Measurements from ENCODE around the gene PLCB2.

PLCB2 gene

DNA sequence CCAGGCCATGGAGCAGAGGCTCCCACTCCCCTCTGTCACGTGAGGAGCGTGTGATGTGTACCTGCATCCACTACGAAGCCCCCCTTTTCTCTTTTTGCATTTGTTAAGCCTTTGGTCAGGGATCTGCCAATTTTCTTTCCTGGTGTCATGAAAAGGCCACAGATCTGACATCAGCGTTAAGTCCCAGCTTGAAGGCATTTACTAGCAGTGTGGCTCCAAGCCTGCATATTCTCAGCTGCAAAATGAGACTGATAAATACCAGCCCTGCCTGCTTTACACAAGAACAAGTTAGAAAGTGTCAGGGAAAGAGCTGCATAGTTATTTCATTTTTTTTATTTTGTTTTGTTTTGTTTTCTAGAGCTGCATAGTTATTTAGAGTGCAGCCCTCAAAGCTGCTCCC is 22.6 kb downstream of the PLCB2 start:
- DNase-seq (ENCODE audit: low read depth in 3 of 3), result no peak

DNA sequence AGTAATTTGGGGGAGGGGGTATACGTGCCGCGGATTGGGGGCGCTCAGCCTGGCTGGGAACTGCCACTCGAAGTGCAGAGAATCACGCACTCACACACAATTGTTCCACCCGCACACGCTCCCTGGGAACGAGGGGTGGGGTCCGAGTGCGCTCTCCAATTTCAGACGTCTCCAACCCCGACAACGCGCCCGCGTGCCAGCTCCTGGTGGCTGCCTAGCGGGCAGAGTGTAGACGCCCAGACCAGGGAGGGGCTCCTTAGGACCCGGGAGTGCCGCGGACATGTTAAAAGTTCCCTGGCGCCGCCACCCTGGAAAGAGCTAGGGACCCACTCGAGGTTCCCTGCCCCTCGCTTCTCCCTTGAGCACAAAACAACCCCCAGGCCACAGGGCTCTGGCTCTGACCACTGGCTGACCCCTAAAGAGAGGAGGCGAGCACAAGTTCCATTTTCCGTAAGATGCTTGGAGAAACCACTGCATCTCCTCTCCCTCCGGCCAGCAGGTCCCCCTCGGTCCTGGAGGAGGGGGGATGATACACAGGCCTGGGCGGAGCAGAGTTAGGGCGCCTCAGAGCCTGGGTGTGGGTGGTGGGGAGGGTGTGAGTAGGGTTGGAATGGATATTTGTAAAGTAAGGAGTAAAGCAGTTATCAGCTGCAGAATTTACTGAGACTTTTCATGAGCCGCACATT is 24.0 kb downstream of the PLCB2 start:
- DNase-seq (ENCODE audit: low read depth in 3 of 3), result no peak

DNA sequence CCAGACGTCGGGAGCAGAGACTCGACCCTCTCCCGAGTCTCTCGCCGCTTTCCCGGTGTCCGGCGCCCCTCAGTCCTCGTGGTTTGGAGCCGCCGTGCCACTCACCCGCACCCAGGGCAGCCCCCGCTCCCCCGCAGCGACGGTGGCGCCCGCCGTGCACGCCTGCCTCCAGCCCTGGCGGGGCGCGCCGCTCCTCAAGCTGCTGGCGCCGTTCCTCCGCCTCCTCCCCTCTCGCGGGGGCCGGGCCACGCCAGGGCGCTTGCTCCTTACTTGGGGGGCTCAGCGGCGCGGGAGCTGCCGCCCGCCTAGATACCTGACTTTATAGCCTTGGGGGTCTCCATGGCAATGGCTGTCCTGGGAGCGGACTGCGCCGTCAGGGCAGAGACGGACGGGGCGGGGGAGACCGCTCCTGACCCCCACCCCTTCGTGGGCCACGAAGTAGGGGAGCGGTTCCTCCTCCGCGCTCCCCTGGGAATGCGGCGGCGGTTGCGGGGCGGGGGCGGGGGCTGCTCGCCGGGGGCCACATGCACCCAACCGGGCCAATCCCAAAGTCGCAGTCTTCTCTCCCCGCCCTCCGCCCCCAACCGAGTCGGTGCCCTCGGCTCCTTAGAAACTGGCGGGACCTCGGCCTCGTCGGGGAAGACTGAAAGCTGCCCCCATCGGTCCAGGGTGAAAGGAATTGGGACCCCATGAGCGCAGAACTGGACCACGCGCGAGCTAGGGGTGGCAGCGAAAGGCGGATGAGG is 24.7 kb downstream of the PLCB2 start, which contains the start of gene ANKRD63:
Gene ANKRD63 (minus strand): TSS at position 196 of the 746 bp plus-strand sequence. CDS start 478 bp downstream, outside the sequence.
- DNase-seq (ENCODE audit: low read depth in 3 of 3), result peak in 1 of 3 experiments; percentile 29

DNA sequence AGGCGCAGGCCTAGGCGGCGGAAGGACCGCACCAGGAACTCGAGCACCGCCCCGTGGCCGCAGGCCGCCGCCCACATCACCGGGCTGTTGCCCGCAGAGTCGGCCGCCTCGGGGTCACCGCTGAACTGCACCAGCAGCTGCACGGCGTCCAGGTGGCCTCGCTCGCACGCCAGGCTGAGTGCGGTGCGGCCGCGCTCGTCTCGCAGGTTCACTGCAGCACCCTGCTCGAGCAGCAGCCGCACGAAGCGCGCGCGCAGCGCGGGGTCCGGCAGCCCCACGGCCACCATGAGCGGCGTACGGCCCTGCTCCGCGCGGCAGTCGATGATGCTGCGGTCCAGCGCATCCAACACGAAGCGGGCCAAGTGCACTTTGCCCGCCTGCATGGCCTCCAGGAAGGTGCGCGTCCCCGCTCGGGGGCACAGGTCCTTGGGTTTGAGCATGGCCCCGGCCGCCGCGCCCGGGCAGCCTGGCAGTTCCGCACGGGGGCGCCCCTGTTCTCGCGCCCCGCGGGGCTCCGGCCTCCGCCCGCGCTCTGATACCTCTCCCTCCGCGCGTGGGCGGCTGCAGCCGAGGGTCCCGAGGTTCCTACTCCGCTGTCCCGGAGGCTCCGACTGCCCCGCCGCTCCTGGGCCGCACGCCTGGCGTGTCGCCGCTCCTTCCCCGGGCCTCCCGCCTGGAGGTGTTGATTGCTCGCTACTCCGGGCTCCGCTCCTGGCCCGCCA is 25.4 kb downstream of the PLCB2 start:
- DNase-seq (ENCODE audit: low read depth in 3 of 3), result peak in 1 of 3 experiments; percentile 32

DNA sequence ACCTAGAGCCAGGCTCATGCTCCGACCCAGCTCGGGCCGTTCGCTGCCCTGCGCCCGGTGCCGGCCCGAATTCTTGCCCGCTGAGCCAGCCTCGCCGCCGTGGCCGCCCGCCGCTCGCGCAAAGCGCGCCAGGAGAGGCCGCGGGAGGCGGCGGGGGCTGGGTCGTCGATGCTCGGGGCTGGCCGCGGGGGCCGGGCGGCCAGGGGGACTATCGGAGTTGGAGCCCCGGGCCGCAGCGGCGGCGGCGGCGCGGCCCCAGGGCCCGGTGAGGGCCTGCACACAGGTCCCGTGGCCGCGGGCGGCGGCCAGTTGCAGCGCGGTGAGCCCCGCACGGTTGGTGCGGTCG is 26.0 kb downstream of the PLCB2 start:
- DNase-seq (ENCODE audit: low read depth in 3 of 3), result no peak

DNA sequence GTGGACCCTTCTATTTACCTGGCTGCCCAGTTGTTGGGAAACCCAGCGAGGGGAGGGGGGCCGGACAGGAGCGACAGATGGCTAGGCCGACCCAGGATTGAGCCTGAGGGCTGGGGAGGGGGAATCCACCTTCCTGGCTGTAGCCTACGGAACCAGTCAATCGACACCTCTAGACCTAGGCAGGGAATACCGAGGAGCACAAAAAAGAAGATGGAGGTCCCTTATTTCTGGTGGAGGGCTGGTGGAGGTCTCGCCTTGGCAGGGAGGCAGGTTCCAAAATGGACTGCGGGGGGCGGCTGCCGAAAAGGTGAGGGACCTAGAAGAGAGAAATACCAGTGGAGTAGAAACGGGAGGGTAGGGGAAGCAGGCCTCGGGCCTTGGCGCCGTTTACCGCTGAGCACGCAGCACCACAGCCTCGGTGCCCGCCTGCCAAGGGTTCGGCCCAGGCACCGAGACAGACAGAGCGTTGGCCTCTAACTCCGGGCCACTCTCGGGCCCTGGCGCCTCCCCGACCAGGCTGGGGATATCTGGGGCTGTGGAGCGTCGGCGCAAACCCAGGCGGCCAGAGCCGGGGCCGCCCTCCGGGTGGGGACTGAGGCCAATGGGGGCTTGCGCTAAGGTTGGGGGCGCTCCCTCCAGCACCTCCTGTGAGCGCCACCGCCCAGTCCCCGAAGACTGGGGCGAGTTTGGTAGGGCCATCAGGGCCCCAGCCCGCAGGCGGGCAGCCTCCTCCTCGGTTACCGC is 26.5 kb downstream of the PLCB2 start:
- DNase-seq (ENCODE audit: low read depth in 3 of 3), result no peak

DNA sequence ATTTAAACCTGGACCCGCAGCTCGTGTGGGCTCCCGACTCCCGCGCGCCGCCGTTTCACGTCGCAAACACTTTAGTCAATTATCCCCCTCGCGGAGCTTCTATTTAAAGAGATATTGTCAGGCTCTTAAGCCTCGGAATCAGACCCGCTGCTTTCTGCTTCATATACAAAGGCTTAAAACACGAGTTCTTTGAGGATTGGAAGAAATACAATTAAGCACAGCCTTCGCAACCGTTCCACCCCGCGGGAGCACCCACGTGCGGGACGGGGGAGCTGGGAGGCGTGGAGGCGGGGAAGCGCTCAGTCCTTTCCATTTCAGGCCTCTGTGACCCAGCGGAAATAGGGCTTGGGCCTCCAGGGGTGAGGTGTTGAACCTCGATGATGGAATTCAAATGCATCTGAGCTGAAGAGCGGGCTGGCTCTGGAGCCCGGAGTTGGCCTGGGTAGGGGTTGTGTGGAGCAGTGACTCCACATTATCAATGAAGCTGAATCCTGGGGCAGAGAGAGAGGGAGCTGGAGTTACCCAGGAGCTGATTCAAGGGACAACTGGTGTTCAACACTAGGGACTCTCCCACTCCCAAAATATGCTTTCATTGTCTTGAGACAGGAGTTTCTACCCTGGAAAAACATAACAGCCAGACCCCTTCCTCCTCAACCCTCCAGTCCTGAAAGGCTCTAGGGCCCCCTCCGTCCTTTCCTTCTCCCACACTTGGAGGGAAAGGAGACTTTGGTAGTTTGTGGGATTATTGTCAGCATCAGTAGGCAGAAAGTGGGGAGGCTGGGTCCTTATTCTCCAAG is 27.3 kb downstream of the PLCB2 start:
- no peak for DNase-seq (ENCODE audit: low read depth in 3 of 3)

DNA sequence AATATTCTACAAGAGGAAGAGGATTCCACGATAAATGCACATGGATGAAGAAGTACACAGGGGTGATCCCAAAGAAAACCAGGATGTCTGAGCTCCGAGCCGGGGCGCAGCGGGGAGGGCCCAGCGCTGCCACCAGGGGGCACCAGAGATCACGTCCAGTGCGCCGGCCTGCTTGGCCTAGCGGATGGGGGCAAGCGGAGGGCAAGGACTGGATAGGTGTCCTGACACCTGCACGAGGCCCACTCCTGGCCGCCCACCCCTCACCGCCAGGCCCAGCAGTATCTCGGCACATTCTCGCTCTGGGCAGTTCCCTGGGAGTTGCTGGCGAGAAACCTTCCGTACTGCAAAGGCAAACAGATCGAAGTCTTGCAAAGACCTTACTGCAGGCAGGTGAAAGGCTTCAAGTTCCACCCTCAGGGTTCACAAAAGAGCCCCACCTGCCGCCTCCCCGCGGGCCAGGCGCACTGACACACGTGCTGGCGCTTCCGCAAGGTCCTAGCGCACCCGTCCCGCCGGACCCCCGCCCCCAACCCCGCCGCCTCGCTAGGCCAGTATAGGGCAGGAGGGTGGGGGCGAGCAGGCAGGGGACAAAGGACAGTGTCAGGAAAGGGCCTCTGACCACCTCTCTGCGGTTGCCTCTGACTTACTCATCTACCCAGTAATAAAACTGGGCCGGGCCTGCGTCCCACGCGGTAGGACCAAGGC is 28.1 kb downstream of the PLCB2 start:
- DNase-seq (ENCODE audit: low read depth in 3 of 3), result peak; percentile 27 to 61 (median 39)

DNA sequence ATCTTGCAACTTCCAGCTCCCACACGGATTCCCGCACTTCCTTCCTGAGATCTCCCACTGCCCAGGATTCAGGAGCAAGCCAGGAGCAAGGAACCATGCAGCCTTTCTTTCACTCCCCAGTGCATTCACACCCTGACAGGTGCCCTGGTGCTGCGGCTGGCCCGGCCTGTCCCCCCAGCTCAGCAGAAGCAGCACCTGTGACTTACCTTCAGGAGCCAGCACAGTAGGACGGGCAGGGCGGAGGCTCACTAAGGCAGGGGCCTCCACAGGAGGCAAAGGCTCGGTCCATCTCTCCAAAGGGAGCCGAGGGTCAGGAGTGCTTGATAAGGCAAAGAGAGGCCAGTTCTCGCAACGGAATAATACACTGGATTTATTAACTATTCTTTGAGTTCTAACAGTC is 29.7 kb downstream of the PLCB2 start:
- no peak for DNase-seq (ENCODE audit: low read depth in 3 of 3)

DNA sequence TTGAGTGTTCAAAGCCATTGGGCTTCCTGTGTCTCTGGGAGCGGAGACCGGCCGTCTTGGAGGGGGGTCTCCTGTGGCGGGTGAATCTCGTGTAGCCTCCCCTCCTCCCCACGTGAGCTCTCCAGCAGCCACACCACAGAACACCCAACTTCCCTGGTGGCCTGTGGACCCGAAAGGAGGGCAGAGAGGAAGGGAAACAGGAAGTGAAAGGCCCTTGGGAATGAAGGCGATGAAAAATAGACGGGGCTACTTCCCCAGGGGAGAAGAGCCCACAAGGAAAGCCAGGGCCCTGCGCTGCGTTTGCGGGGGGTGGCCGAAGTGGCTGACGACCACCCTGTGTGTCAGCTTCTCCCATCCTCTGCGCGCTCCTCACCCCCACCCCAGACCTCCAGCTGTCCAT is 30.3 kb downstream of the PLCB2 start:
- DNase-seq (ENCODE audit: low read depth in 3 of 3), result no peak

DNA sequence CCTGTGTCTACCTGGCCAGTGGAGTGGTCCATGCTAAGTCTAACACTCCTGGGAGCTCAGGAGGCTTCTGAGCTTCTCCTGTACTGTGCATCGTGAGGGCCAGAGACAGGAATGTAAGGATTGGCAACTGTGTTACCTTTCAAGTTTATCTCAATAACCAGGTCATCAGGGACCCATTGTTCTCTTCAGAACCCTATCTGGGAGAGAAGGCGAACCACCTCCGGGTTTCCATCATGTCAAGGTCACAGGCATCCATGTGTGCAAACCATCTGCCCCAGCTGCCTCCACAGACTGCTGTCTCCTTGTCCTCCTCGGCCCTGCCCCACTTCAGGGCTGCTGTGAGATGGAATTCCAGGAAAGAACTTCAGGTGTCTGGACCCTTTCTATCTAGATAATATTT is 30.8 kb downstream of the PLCB2 start:
- no peak for DNase-seq (ENCODE audit: low read depth in 3 of 3)

DNA sequence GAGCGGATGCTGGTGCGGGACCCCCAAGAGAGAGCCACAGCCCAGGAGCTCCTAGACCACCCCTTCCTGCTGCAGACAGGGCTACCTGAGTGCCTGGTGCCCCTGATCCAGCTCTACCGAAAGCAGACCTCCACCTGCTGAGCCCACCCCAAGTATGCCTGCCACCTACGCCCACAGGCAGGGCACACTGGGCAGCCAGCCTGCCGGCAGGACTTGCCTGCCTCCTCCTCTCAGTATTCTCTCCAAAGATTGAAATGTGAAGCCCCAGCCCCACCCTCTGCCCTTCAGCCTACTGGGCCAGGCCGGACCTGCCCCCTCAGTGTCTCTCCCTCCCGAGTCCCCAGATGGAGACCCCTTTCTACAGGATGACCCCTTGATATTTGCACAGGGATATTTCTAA is 31.8 kb downstream of the PLCB2 start:
- no peak for DNase-seq (ENCODE audit: low read depth in 3 of 3)

DNA sequence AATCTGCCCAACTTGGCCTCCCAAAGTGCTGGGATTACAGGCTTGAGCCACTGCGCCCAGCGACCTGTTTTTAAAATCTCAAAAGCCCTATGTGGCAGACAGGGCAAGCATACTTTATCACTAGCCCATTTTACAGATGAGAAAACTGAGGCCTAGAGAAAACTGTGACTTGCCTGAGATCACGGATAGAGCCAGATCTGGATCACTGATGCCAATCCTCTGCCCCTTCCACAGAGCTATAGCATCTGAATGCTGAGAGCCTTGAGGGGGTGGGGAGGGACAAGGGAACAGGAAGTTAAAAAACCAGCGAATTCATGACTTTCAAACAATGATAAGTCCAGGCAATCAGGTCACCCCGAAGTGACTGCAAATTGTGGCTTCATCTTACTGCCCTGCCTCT is 32.2 kb downstream of the PLCB2 start:
- no peak for DNase-seq (ENCODE audit: low read depth in 3 of 3)

DNA sequence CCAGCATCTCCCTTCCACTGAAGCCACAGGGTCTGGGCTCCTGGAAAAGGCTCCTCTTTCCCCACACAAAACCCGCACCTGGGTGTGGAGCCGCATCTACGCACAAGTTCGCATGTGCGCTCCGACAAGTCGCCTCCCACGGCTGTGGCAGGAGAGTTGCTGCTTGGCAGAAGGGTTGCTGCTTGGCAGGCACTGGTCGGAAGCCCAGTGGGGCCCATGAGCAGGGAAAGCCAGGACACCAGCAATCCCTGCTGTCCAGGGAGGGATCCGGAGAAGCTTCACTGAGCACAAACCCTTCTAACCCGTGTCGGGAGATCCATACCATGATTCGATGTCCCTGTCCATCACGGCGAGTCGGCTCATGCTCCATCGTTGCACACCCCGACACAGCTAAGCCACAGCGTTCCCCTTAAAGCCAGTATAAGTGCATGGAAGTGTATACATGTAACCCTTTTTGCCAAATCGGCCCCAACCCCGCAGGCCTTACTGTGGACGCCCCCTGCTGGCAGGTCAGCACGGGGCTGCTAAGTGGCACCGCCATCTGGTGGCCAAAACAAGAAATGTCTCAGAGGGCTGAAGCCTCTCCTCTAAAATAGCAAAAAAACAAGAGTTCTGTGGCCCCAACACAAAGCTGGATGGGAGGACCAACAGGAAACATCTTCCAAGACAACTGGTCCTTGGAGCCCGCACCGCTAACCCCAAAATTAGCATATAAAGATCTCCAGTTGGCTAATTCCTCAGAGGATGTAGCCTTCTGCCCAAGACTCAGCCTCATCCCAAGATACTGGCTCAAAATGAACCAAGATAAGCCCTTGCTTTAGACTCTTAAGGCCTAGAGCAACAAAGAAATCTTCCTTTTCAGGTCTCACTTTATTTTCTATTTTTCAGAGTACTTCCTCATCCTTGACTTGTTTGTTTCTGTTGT is 33.1 kb downstream of the PLCB2 start:
- peak; percentile 81 to 84 (median 82) for DNase-seq (ENCODE audit: low read depth in 3 of 3)

DNA sequence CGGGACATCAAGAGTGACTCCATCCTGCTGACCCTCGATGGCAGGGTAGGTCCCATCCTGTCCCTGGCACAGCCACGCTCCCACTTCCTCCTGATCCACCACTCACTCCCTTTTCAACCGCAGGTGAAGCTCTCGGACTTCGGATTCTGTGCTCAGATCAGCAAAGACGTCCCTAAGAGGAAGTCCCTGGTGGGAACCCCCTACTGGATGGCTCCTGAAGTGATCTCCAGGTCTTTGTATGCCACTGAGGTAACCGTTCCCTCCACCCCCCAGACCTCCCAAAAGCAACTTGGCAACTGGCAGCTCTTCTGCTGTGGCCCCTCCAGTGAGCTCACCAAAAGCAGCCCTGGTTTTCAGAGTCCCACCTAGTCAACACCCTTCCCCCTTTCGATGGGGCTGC is 34.3 kb downstream of the PLCB2 start:
- no peak for DNase-seq (ENCODE audit: low read depth in 3 of 3)

DNA sequence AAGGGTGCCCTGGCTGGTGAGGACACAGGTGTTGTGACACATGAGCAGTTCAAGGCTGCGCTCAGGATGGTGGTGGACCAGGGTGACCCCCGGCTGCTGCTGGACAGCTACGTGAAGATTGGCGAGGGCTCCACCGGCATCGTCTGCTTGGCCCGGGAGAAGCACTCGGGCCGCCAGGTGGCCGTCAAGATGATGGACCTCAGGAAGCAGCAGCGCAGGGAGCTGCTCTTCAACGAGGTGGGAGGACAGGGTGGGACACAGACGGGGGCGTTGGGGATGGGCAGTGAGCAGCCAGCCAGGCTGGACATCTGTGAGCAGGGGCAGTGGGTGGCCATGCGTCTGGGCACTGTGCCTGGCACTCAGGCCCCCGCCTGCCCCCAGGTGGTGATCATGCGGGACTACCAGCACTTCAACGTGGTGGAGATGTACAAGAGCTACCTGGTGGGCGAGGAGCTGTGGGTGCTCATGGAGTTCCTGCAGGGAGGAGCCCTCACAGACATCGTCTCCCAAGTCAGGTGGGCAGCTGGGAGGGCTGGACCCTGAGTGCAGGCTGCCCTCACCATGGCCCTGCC is 35.2 kb downstream of the PLCB2 start:
- DNase-seq (ENCODE audit: low read depth in 3 of 3), result no peak

DNA sequence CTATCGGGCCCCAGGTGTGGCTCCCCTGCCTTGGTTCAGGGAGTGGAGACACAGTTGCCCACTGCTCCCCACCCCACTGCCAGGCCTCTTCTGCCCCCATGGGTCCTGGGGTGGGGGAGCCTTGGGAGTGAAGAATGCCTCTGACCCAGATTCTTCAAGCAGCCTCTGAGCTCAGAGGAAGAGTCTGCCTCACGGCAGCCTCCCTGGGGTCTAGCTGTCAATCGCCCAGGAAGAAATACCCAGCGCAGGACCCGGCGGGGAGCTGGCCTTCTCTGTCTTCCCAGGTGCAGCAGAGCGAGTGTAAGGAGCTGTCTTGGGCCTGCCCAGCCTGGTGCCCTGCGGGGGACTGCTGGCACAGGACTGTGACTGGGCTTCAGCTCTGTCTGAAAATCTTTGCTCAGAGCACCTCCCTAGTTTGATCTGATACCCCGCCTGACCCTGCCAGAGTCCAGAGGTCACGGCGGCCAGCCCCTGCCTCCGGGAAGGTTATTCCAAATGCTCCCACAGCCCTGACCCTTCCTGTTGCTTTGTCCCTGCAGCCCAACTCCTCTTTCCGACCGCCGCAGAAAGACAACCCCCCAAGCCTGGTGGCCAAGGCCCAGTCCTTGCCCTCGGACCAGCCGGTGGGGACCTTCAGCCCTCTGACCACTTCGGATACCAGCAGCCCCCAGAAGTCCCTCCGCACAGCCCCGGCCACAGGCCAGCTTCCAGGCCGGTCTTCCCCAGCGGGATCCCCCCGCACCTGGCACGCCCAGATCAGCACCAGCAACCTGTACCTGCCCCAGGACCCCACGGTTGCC is 35.9 kb downstream of the PLCB2 start:
- DNase-seq (ENCODE audit: low read depth in 3 of 3), result no peak

DNA sequence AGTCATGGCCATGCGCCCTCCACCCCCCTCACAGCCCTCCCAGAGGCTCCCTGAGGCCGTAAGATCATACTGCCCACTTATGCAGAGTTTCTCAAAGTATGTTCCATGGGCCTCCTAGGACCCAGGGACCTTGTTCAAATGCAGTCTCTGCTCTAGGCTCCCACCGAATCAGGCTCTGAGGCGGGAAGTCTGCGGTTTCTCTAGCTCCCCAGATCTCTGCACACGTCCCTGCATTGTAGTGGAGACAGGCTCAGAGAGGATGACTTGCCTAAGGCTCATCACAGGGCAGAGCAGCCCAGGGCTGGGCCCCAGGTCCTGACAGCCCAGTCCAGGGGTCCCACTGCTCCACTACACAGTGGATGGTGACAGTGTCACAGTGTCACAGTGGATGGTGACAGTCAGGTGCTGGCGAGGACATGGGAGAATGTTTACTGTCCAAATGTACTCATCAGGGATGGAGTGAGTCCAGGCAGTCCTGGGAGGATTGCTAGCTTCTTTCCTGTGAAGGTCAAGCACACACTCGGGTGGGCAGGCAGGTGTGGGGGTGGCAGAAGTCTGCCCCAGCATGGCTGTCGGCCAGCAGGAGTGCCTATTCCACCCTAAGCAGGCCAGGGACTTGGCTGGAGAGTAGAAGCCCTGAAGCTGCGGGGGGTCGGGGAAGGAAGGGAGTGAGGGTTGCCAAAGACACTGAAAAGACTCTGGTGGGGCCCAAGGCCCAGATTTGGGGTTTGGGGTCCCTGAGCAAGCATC is 37.3 kb downstream of the PLCB2 start:
- no peak for DNase-seq (ENCODE audit: low read depth in 3 of 3)

Data from stimulated activated CD4-positive, alpha-beta T cell treated with anti-CD3 and anti-CD28 coated beads, TNF-alpha, amount 100 ng/mL, for 24 hours (primary cell).